ENCODE data around the gene HORMAD2.

DNA sequence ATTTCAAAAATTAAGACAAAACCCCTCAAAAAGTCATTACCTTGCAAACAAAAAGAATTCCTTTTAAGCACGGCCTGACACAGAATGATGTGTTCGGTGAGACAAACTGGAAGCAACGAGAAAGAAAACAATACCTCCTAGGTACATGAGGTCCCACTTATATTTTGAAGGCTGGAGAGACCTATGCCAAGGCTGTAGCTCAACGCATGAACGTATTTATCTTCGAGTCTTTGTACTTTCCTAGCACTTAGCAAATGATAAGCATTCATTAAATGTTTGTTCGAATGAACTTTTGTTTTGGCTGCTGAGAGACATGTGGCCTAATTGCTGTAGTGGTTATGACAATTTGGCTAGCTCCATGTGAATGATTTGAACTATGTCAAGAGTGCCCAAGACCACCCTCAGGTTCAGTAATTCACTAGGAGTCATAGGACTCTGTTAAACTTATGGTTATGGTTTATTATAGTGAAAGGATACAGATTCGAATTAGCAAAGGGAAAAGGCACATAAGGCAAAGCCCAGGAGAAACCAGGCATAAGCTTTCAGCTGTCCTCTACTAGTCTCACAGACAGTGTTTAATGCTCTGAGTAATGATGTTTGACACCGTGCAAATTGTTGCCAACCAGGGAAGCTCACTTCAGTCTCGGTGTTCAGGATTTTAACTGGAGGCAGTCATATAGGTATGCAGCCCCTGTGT is 26.0 kb upstream of the HORMAD2 start:
- TF ChIP-seq POLR2A (IDR thresholded peaks at IDR 0.05; ENCODE audit: low read depth) = no peak
- TF ChIP-seq POLR2AphosphoS5 (IDR thresholded peaks at IDR 0.05) = no peak
